ENCODE measurements around the gene TAF1B.

The TAF1B gene

DNA sequence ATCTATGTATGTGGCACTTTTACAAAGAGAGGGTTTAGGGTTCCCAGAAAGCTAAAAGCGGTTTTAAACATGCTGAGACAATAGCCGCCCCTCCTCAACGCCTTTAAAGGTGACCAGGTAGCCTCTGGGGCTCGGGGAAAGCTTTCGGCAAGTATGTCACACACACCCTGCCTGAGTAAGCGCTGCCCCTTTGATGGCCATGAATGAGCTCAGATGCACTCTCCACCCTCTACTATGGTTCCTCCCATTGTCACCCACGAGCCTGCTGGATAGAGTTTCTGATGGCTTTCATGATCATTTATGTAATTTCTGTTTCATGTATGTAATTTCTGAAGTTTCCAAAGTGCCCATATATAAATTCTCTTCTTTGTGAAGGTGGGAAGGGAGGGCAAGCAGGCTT is 64.1 kb downstream of the TAF1B start:
- no peak for TF ChIP-seq ZFX (IDR thresholded peaks at IDR 0.05; ENCODE audit: borderline replicate concordance)
- TF ChIP-seq CTCF (IDR thresholded peaks at IDR 0.05), result no peak
- H3K27ac ChIP-seq, result no peak overlapping the region

DNA sequence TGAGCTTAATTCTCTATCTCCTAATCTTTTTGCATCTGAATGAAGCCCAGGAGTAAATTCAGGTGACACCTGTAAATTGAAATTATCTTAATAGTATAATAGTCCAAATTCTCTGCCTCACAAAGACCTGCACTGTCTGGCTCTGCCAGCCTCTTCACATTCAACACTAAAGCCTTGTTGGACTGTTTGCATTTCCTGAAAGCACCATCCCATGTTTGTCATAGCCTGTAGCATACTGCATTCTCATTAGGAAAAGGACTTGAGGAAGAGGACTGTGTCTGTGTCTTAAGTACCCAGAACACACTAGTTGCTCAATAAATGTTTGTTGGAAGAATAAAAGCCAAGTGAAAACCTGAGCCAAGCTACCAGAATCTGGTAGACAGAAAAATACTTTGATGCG is 65.4 kb downstream of the TAF1B start:
- no peak for TF ChIP-seq CTCF (IDR thresholded peaks at IDR 0.05)
- TF ChIP-seq ZFX (IDR thresholded peaks at IDR 0.05; ENCODE audit: borderline replicate concordance), result no peak
- H3K27ac ChIP-seq, result no peak overlapping the region

GRCh38 chr2:9909106-9909505 is 65.8 kb downstream of the TAF1B start:
- H3K27ac ChIP-seq, result no peak overlapping the region
- TF ChIP-seq ZFX (IDR thresholded peaks at IDR 0.05; ENCODE audit: borderline replicate concordance) (no peak), CTCF (IDR thresholded peaks at IDR 0.05) (no peak)

DNA sequence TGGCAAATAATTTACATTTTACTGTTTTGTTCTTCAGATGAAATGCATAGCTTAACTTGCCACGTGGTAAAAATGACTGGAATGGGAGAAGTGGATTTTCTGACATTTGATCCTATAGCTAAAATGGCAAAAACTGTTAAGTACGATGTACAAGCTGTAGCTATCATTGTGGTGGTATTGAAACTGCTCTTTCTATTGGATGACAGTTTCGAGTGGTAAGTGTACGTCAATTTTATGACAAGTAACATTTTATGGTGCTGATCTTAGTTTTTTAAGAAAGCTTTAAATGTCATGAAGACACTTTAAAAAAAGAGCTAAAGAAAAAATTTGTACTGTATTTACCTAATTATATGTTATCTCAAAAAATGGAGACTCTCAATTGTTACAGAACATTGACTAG is 67.4 kb downstream of the TAF1B start:
- no peak for TF ChIP-seq ZFX (IDR thresholded peaks at IDR 0.05; ENCODE audit: borderline replicate concordance)
- no peak for TF ChIP-seq CTCF (IDR thresholded peaks at IDR 0.05)
- no peak overlapping the region for H3K27ac ChIP-seq

- H3K27ac ChIP-seq, result no peak overlapping the region
- TF ChIP-seq CTCF (IDR thresholded peaks at IDR 0.05) (no peak), ZFX (IDR thresholded peaks at IDR 0.05; ENCODE audit: borderline replicate concordance) (no peak)
These were observed 69.2 kb downstream of the TAF1B start for GRCh38 chr2:9912468-9912867.

DNA sequence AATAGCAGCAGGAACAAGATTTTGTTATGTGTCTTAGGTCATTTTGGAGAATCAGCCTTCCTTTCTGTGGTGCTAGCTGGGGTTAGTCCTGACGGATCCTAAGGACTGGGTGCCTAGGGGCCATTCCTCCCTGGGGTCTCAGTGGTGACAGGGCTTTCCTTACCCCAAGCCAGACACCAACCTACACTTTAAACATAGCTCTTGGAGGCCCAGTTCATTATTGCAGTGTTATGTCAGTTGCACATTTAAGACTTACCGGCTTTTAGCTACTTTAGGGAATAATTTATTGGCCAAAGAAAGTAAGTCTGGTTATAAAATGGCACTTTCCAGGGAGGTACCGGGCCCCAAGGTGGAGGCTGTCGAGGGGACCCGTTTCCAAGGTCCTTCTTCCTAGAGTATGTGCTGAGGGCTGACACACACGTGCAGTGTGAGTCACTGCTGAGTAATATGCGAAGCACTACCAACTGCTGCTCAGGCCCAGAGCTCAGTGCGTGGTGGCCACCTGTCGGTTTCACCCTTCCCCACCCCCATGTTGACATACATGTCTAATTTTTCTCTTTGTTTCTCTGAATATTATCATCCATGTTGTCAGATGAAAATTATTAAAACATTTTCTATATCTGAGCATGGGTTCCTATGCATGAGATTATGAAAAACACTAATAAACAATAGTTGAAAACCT is 71.3 kb downstream of the TAF1B start:
- H3K27ac ChIP-seq, result no peak overlapping the region
- no peak for TF ChIP-seq ZFX (IDR thresholded peaks at IDR 0.05; ENCODE audit: borderline replicate concordance)
- no peak for TF ChIP-seq CTCF (IDR thresholded peaks at IDR 0.05)

DNA sequence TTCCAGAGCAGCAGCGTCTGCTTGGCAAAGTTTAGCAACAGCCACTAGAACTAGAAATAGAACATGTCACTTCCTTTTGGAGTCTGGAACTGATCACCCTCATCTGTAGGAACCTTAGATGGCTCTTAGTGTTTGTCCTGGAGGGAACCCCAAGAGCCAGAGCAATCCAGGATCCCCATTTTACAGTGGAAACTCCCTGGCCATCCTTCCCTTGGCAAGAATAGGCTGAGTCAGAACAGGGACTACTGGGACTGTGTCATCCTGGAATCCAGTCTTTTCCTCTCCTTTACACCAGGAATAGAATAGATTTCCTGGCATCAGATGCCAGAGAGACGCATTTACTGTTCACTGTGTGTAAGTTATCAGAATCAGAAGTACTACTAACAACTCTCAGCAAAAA is 75.0 kb downstream of the TAF1B start:
- H3K27ac ChIP-seq, result no peak overlapping the region
- no peak for TF ChIP-seq CTCF (IDR thresholded peaks at IDR 0.05)
- TF ChIP-seq ZFX (IDR thresholded peaks at IDR 0.05; ENCODE audit: borderline replicate concordance), result no peak
